SK-N-SH (cell line): ENCODE results near the gene TCL1B. TPM values are rescaled to one million over a fixed set of nuclear protein-coding genes. Genes with fewer than 3 reads are reported as not detected.

Experiments used
- CTCF ChIA-PET: fragments of 300-600, 350-600 bp; formaldehyde crosslinking; extraction: SDS; loops from one replicate; lab custom pipeline; 2021; lab: Yijun Ruan, JAX
- POLR2A ChIA-PET: fragments of 350-600 bp; sonication (Branson Sonifier 250); formaldehyde crosslinking; extraction: SDS; loops from one replicate; lab custom pipeline; 2020; ENCODE audit warnings: antibody characterized with exemption, inconsistent platforms; lab: Yijun Ruan, JAX
- DNase-seq: peaks from one replicate; pipeline ENCODE4 v3.0.0; 2012
- H2AFZ ChIP-seq: fragments of 200-600 bp; sonication (generic); 2 replicates; pipeline ENCODE4 v1.8.1; 2016; ENCODE audit warnings: antibody characterized with exemption, mild to moderate bottlenecking, low read depth
- H3F3A ChIP-seq: fragments of 200-600 bp; sonication (generic); replicated peaks from 2 replicates; pipeline ENCODE3; 2016; ENCODE audit warnings: antibody characterized with exemption, mild to moderate bottlenecking; ENCODE audit not compliant: insufficient read depth
- H3K27ac ChIP-seq, 2 experiments: fragments of 200-500 bp in 1 of 2; fragments of 200-600 bp in 1 of 2; sonication (Bioruptor generic) in 1 of 2; sonication (generic), shearing (Covaris generic) in 1 of 2; 2 replicates each; pipeline versions ENCODE4 v1.5.1 to v1.6.1; 2014 to 2016; ENCODE audit warnings: low read depth in 2 of 2, inconsistent platforms in 1 of 2, low read length in 1 of 2, mild to moderate bottlenecking in 1 of 2, mixed read lengths in 1 of 2
- H3K27me3 ChIP-seq: fragments of 200-600 bp; sonication (generic), shearing (Covaris generic); 2 replicates; pipeline ENCODE4 v1.6.1; 2016; ENCODE audit warnings: mixed run types; ENCODE audit not compliant: insufficient read depth
- H3K36me3 ChIP-seq, 2 experiments: fragments of 200-500 bp in 1 of 2; fragments of 200-600 bp in 1 of 2; sonication (Bioruptor generic) in 1 of 2; sonication (generic) in 1 of 2; replicated peaks in 1 of 2; 2 replicates each; pipeline versions ENCODE3 to v1.5.1; 2014 to 2016; ENCODE audit warnings: low read length in 1 of 2, mild to moderate bottlenecking in 1 of 2; ENCODE audit not compliant: insufficient read depth in 2 of 2, control insufficient read depth in 1 of 2
- H3K4me1 ChIP-seq, 2 experiments: fragments of 200-500 bp in 1 of 2; fragments of 200-600 bp in 1 of 2; sonication (Bioruptor generic) in 1 of 2; sonication (generic), shearing (Covaris generic) in 1 of 2; 2 replicates each; pipeline versions ENCODE4 v1.5.1 to v1.6.1; 2014 to 2016; ENCODE audit warnings: low read depth in 1 of 2, low read length in 1 of 2, mixed run types in 1 of 2; ENCODE audit not compliant: insufficient read depth in 2 of 2, control insufficient read depth in 1 of 2
- H3K4me2 ChIP-seq: fragments of 200-600 bp; sonication (generic), shearing (Covaris generic); 2 replicates; pipeline ENCODE4 v1.6.1; 2017; ENCODE audit warnings: mixed run types
- H3K4me3 ChIP-seq, 2 experiments: fragments of 200-500 bp in 1 of 2; fragments of 200-600 bp in 1 of 2; sonication (Bioruptor generic) in 1 of 2; sonication (generic), shearing (Covaris generic) in 1 of 2; 2 replicates each; pipeline versions ENCODE4 v1.5.1 to v1.8.1; 2014 to 2016; ENCODE audit warnings: low read depth in 2 of 2, inconsistent platforms in 1 of 2, low read length in 1 of 2, mild to moderate bottlenecking in 1 of 2, mixed read lengths in 1 of 2, moderate library complexity in 1 of 2
- H3K79me2 ChIP-seq: fragments of 200-600 bp; sonication (generic); 2 replicates; pipeline ENCODE4 v1.8.1; 2017; ENCODE audit warnings: mild to moderate bottlenecking; ENCODE audit not compliant: insufficient read depth
- H3K9ac ChIP-seq: fragments of 200-600 bp; sonication (generic); 2 replicates; pipeline ENCODE4 v1.6.1; 2017; ENCODE audit warnings: mixed run types
- H3K9me2 ChIP-seq: fragments of 200-600 bp; sonication (generic); 2 replicates; pipeline ENCODE4 v1.6.1; 2017; ENCODE audit warnings: mixed run types
- H3K9me3 ChIP-seq: fragments of 200-600 bp; sonication (generic); 2 replicates; pipeline ENCODE4 v1.6.1; 2017; ENCODE audit warnings: mixed run types, mild to moderate bottlenecking, moderate library complexity
- H4K20me1 ChIP-seq: fragments of 200-600 bp; sonication (generic); 2 replicates; pipeline ENCODE4 v1.6.1; 2017; ENCODE audit warnings: mild to moderate bottlenecking, mixed run types; ENCODE audit not compliant: insufficient read depth
- EP300 ChIP-seq, 2 experiments: IDR thresholded peaks; 2 replicates each; pipeline versions ENCODE4 v1.4.0 to v1.6.1; 2012; ENCODE audit warnings: borderline replicate concordance in 1 of 2, low read depth in 1 of 2, low read length in 1 of 2
- FOXJ3 ChIP-seq: sonication (generic); formaldehyde crosslinking; IDR thresholded peaks from 2 replicates; pipeline ENCODE4 v1.5.1; 2020; ENCODE audit warnings: mild to moderate bottlenecking, missing genetic modification reagents
- MXI1 ChIP-seq: IDR thresholded peaks from 2 replicates; pipeline ENCODE4 v1.6.1; 2012; ENCODE audit warnings: mild to moderate bottlenecking, low read depth, low read length, improper control_type of control experiment
- NFIC ChIP-seq: IDR thresholded peaks from 2 replicates; pipeline ENCODE4 v1.4.0; 2012; ENCODE audit warnings: borderline replicate concordance
- POLR2AphosphoS5 ChIP-seq: IDR thresholded peaks from 2 replicates; pipeline ENCODE4 v1.6.1; 2012; ENCODE audit warnings: low read depth, low read length
- RAD21 ChIP-seq: IDR thresholded peaks from 2 replicates; pipeline ENCODE4 v1.6.1; 2012; ENCODE audit warnings: mild to moderate bottlenecking, low read length
- SIN3A ChIP-seq: IDR thresholded peaks from 2 replicates; pipeline ENCODE4 v1.6.1; 2012; ENCODE audit warnings: low read depth, mild to moderate bottlenecking, low read length, moderate library complexity, borderline replicate concordance
- YY1 ChIP-seq: IDR thresholded peaks from 2 replicates; pipeline ENCODE4 v1.4.0; 2012; ENCODE audit warnings: low read depth, mild to moderate bottlenecking
- WGBS: methylation state at CpG from one replicate; pipeline ENCODE4 v1.1.6; 2017; ENCODE audit warnings: low lambda C conversion rate; 5-methylcytosine and 5-hydroxymethylcytosine counted together
- polyA plus RNA-seq, 3 experiments: library from polyadenylated mRNA; depleted of rRNA; stranded (reverse); fragments of >200 nt; gene quantifications; 2 replicates each; pipeline ENCODE4 v1.2.3, GENCODE V29; 2012
- TF ChIP-seq, protein P1 (sequence below): fragments of 150-350 bp; IDR thresholded peaks from 2 replicates; pipeline ENCODE4 v1.6.1; 2017; ENCODE audit warnings: antibody characterized with exemption, low read length, low read depth, borderline replicate concordance
- TF ChIP-seq, protein P2 (sequence below): IDR thresholded peaks from 2 replicates; pipeline ENCODE4; 2012

The TCL1B gene
- polyA plus RNA-seq, 1 of the 3 experiments (the other 2 are of a cell fraction), result not detected

DNA sequence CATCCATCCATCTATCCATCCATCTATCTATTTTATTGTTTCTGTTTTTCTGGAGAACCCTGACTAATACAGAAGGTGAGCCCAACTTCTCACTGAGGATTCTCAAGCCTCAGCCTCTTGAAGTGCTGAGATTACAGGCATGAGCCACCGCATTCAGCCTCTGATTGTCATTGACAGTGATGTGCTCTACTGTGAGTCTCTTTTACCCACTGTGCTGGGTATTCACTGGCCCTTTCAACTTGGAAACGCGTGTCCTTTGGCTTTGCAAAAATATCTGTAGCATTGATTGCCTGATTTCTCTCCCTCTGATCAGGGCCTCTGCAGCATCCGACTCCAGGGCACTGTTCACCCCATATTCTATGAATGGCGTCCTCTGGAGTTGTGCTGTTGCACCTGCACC lies 29.6 kb upstream of the TCL1B start:
- H3K9ac ChIP-seq, result no peak overlapping the region
- H3K27me3 ChIP-seq, result no peaks in the 10 kb centered on the region
- H3K4me3 ChIP-seq, result no peak overlapping the region
- H3K9me2 ChIP-seq, result no peaks in the 10 kb centered on the region
- H3K9me3 ChIP-seq, result no peaks in the 10 kb centered on the region
- H3K4me1 ChIP-seq, result peaks cover 0 to 10% of the 10 kb centered on the region in 2 experiments; a peak in 1 of 4 replicates
- ChIA-PET POLR2A (no interaction called here), CTCF (interaction anchor here (1.1 kb wide), 1 partner anchor 7 kb away, joined by 6 read pairs; no protein-coding TSS in a partner anchor)
- no peak overlapping the region for H2AFZ ChIP-seq
- no peak for DNase-seq
- 29% methylated on average over 5 of the region's 5 CpGs for WGBS
- H3F3A ChIP-seq, result no peaks in the 10 kb centered on the region
- no peaks in the 10 kb centered on the region for H3K79me2 ChIP-seq
- TF ChIP-seq, protein P1, sequence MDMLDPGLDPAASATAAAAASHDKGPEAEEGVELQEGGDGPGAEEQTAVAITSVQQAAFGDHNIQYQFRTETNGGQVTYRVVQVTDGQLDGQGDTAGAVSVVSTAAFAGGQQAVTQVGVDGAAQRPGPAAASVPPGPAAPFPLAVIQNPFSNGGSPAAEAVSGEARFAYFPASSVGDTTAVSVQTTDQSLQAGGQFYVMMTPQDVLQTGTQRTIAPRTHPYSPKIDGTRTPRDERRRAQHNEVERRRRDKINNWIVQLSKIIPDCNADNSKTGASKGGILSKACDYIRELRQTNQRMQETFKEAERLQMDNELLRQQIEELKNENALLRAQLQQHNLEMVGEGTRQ, result no peak
- TF ChIP-seq POLR2AphosphoS5, result no peak
- TF ChIP-seq, protein P2, sequence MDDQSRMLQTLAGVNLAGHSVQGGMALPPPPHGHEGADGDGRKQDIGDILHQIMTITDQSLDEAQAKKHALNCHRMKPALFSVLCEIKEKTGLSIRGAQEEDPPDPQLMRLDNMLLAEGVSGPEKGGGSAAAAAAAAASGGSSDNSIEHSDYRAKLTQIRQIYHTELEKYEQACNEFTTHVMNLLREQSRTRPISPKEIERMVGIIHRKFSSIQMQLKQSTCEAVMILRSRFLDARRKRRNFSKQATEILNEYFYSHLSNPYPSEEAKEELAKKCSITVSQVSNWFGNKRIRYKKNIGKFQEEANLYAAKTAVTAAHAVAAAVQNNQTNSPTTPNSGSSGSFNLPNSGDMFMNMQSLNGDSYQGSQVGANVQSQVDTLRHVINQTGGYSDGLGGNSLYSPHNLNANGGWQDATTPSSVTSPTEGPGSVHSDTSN, result no peak
- no peak for TF ChIP-seq RAD21
- no peaks in the 10 kb centered on the region for H4K20me1 ChIP-seq
- no peak overlapping the region for H3K27ac ChIP-seq
- no peak overlapping the region for H3K4me2 ChIP-seq
- H3K36me3 ChIP-seq, result no peaks in the 10 kb centered on the region

DNA sequence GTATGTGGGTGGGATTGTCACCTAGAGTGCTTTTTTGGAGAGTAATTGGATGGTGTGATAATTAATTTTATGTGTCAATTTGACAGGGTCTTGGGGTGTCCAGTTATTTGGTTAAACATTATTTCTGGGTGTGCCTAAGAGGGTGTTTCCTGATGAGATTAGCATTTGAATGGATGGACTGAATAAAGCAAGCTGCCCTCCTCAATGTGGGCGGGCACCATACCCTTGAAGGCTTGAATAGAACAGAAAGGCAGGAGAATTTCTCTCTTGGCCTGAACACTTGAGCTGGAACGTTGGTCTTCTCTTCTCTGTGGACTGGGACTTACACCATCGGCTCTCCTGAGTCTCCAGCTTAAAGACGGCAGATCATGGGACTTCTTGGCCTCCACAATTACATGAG lies 28.8 kb upstream of the TCL1B start:
- 11% methylated on average over 4 of the region's 4 CpGs for WGBS
- CTCF ChIA-PET, result interaction anchor here (0.9 to 1.0 kb wide), 2 partner anchors 9 to 17 kb away, joined by 3 to 4 read pairs; no protein-coding TSS in a partner anchor
- H3F3A ChIP-seq, result no peaks in the 10 kb centered on the region

More for the DNA sequence above, 28.8 kb upstream of the TCL1B start:
- Histone ChIP-seq H4K20me1 (no peaks in the 10 kb centered on the region), H3K4me3 (no peak overlapping the region), H3K9ac (no peak overlapping the region), H3K9me2 (no peaks in the 10 kb centered on the region), H3K27me3 (no peaks in the 10 kb centered on the region), H3K9me3 (no peaks in the 10 kb centered on the region), H2AFZ (no peak overlapping the region), H3K79me2 (no peaks in the 10 kb centered on the region), H3K36me3 (no peaks in the 10 kb centered on the region), H3K27ac (no peak overlapping the region), H3K4me1 (peaks cover 0 to 10% of the 10 kb centered on the region in 2 experiments; a peak in 1 of 4 replicates), H3K4me2 (no peak overlapping the region)
- DNase-seq, result no peak
- POLR2A ChIA-PET, result no interaction called here
- no peak for TF ChIP-seq SIN3A
- TF ChIP-seq FOXJ3 (CRISPR knock-in tag), result no peak
- TF ChIP-seq, protein P1, result no peak
- no peak for TF ChIP-seq NFIC
- TF ChIP-seq YY1, result no peak
- TF ChIP-seq EP300 (IDR thresholded peaks at IDR 0.05; ENCODE audit: borderline replicate concordance in 1 of 2, low read depth in 1 of 2, low read length in 1 of 2), result no peak
- TF ChIP-seq MXI1, result no peak
